Dedifferentiated amniotic fluid mesenchymal stem cell (primary cell): ENCODE data around the gene KRTAP2-4.
"Not testable (repeated sequence)": the region's sequence is repeated elsewhere in the genome, so short reads cannot be mapped to it uniquely, and the experiment has no call there.

Experiments used
- DNase-seq: peaks from one replicate; pipeline ENCODE4 v3.0.0-alpha.2; 2016; ENCODE audit errors: extremely low spot score

The KRTAP2-4 gene

GRCh38 chr17:41065829-41066624, at the start of gene KRTAP2-4:
KRTAP2-4 (minus strand) TSS chr17:41065879; CDS start chr17:41065845, 34 bp downstream.
- DNase-seq: peak; percentile 43

GRCh38 chr17:41111151-41111885, 45.6 kb upstream of the KRTAP2-4 start:
- no peak for DNase-seq

GRCh38 chr17:41108728-41109386, 43.2 kb upstream of the KRTAP2-4 start:
- DNase-seq: not testable (repeated sequence)

- no peak for DNase-seq
Measured at GRCh38 chr17:41107941-41108450, 42.3 kb upstream of the KRTAP2-4 start.

GRCh38 chr17:41105347-41105746, 39.7 kb upstream of the KRTAP2-4 start, which contains the start of gene KRTAP4-9:
KRTAP4-9 (plus strand) TSS chr17:41105389; CDS start chr17:41105389, 0 bp downstream.
- DNase-seq: not testable (repeated sequence)

GRCh38 chr17:41104386-41105038, 38.8 kb upstream of the KRTAP2-4 start:
- not testable (repeated sequence) for DNase-seq

- no peak for DNase-seq
Measured at GRCh38 chr17:41103896-41104295, 38.2 kb upstream of the KRTAP2-4 start.

GRCh38 chr17:41101586-41102259, 36.0 kb upstream of the KRTAP2-4 start, which contains the start of gene KRTAP4-16:
KRTAP4-16 (minus strand) TSS chr17:41102209; CDS start chr17:41102209, 0 bp downstream.
- no peak for DNase-seq

- DNase-seq: peak; percentile 87
Measured at GRCh38 chr17:41099682-41100480, 34.2 kb upstream of the KRTAP2-4 start.

GRCh38 chr17:41098481-41098880, 32.8 kb upstream of the KRTAP2-4 start:
- DNase-seq: no peak

GRCh38 chr17:41098042-41098441, 32.4 kb upstream of the KRTAP2-4 start, which contains the start of gene KRTAP4-8:
KRTAP4-8 (minus strand) TSS chr17:41098142; CDS start chr17:41098084, 58 bp downstream.
- no peak for DNase-seq

- DNase-seq: no peak
Measured at GRCh38 chr17:41096055-41096454, 30.4 kb upstream of the KRTAP2-4 start.

- not testable (repeated sequence) for DNase-seq
Measured at GRCh38 chr17:41088760-41089352, 23.2 kb upstream of the KRTAP2-4 start.

- DNase-seq: not testable (repeated sequence)
Measured at GRCh38 chr17:41084100-41084856, 18.6 kb upstream of the KRTAP2-4 start, which contains the start of gene KRTAP4-7. KRTAP4-7 (plus strand) TSS chr17:41084150; CDS start chr17:41084207, 57 bp downstream.

GRCh38 chr17:41083427-41083826, 17.7 kb upstream of the KRTAP2-4 start:
- DNase-seq: not testable (repeated sequence)

GRCh38 chr17:41082626-41083025, 16.9 kb upstream of the KRTAP2-4 start:
- DNase-seq: no peak

GRCh38 chr17:41076788-41077187, 11.1 kb upstream of the KRTAP2-4 start:
- DNase-seq: no peak

- no peak for DNase-seq
Measured at GRCh38 chr17:41073676-41074075, 8.0 kb upstream of the KRTAP2-4 start.
